Hepatocyte (in vitro differentiated cells): ENCODE measurements around the gene ASB6. TPM values are rescaled to one million over a fixed set of nuclear protein-coding genes. Genes with fewer than 3 reads are reported as not detected.
A peak's percentile ranks its signal among the peaks of the same experiment; 100 is the strongest.

Experiments used
- DNase-seq: peaks from one replicate; pipeline ENCODE4 v3.0.0-alpha.2; 2016; ENCODE audit warnings: low spot score
- H2AFZ ChIP-seq: fragments of 200-600 bp; sonication (generic); 2 replicates; pipeline ENCODE4 v1.6.0; 2016; ENCODE audit warnings: antibody characterized with exemption, mild to moderate bottlenecking
- H3K27ac ChIP-seq: fragments of 200-600 bp; sonication (generic); 2 replicates; pipeline ENCODE4 v1.5.1; 2016; ENCODE audit warnings: mild to moderate bottlenecking
- H3K27me3 ChIP-seq: fragments of 200-600 bp; sonication (generic); 2 replicates; pipeline ENCODE4 v1.6.1; 2016
- H3K36me3 ChIP-seq: fragments of 200-600 bp; sonication (generic); replicated peaks from 2 replicates; pipeline ENCODE4 v1.5.1; 2016; ENCODE audit warnings: low read depth; ENCODE audit not compliant: insufficient read depth
- H3K4me1 ChIP-seq: fragments of 200-600 bp; sonication (generic); 2 replicates; pipeline ENCODE4 v1.5.1; 2016; ENCODE audit warnings: mild to moderate bottlenecking, moderate library complexity; ENCODE audit not compliant: insufficient read depth
- H3K4me2 ChIP-seq: fragments of 200-600 bp; sonication (generic); 2 replicates; pipeline ENCODE4 v1.6.0; 2016
- H3K4me3 ChIP-seq: fragments of 200-600 bp; sonication (generic); 2 replicates; pipeline ENCODE4 v1.5.1; 2016; ENCODE audit warnings: mild to moderate bottlenecking
- H3K79me2 ChIP-seq: fragments of 200-600 bp; sonication (generic); 2 replicates; pipeline ENCODE4 v1.6.0; 2017; ENCODE audit warnings: mild to moderate bottlenecking
- H3K9me2 ChIP-seq: fragments of 200-600 bp; sonication (generic); replicated peaks from 2 replicates; pipeline ENCODE4 v1.6.0; 2017; ENCODE audit warnings: mild to moderate bottlenecking; ENCODE audit not compliant: insufficient read depth
- H3K9me3 ChIP-seq: fragments of 200-600 bp; sonication (generic); 2 replicates; pipeline ENCODE4 v1.5.1; 2016; ENCODE audit warnings: low read depth, mild to moderate bottlenecking
- H4K20me1 ChIP-seq: fragments of 200-600 bp; sonication (generic); 2 replicates; pipeline ENCODE4 v1.6.0; 2016; ENCODE audit warnings: mild to moderate bottlenecking; ENCODE audit not compliant: insufficient read depth, poor library complexity, severe bottlenecking
- EZH2 ChIP-seq: fragments of 200-600 bp; sonication (generic); IDR thresholded peaks from 2 replicates; pipeline ENCODE4 v1.6.1; 2016; ENCODE audit warnings: antibody characterized with exemption, mild to moderate bottlenecking, borderline replicate concordance
- EZH2phosphoT487 ChIP-seq: fragments of 200-600 bp; sonication (generic); IDR thresholded peaks from one replicate; pipeline ENCODE4 v1.6.1; 2018; ENCODE audit warnings: antibody characterized with exemption, mild to moderate bottlenecking, low read depth, moderate library complexity; ENCODE audit not compliant: unreplicated experiment, severe bottlenecking
- WGBS: methylation state at CpG from one replicate; pipeline ENCODE4 v1.1.6; 2016; ENCODE audit warnings: low lambda C conversion rate; ENCODE audit errors: missing lambda C conversion rate; 5-methylcytosine and 5-hydroxymethylcytosine counted together
- polyA plus RNA-seq: library from polyadenylated mRNA; unstranded; fragments of >200 nt; fragmentation: Nextera tagmentation; extraction: Ambion mirVana; gene quantifications from 2 replicates; pipeline ENCODE4 v1.2.1, GENCODE V29; 2016
- total RNA-seq: library from RNA; depleted of rRNA; stranded (reverse); fragments of >200 nt; gene quantifications from 2 replicates; pipeline ENCODE4 v1.2.3, GENCODE V29; 2014
- TF ChIP-seq, protein P1 (sequence below): fragments of 200-600 bp; sonication (generic); IDR thresholded peaks from 2 replicates; pipeline ENCODE4 v1.5.1; 2016; ENCODE audit warnings: antibody characterized with exemption, mild to moderate bottlenecking; ENCODE audit not compliant: poor library complexity

Gene ASB6
- total and polyA plus RNA-seq, 2 experiments from 2014 or later, result 14.2 to 15.5 TPM

GRCh38 chr9:129647635-129648034 lies 5.7 kb upstream of the ASB6 start:
- Histone ChIP-seq H3K27ac (no peak overlapping the region), H3K4me3 (no peak overlapping the region), H3K79me2 (no peaks in the 10 kb centered on the region), H3K4me2 (no peak overlapping the region), H4K20me1 (no peaks in the 10 kb centered on the region), H3K9me2 (no peaks in the 10 kb centered on the region), H3K4me1 (peaks cover 5% of the 10 kb centered on the region), H3K36me3 (no peaks in the 10 kb centered on the region), H3K9me3 (no peaks in the 10 kb centered on the region), H2AFZ (no peak overlapping the region), H3K27me3 (no peaks in the 10 kb centered on the region)
- TF ChIP-seq EZH2phosphoT487 (no peak), EZH2 (no peak)
- TF ChIP-seq, protein P1, sequence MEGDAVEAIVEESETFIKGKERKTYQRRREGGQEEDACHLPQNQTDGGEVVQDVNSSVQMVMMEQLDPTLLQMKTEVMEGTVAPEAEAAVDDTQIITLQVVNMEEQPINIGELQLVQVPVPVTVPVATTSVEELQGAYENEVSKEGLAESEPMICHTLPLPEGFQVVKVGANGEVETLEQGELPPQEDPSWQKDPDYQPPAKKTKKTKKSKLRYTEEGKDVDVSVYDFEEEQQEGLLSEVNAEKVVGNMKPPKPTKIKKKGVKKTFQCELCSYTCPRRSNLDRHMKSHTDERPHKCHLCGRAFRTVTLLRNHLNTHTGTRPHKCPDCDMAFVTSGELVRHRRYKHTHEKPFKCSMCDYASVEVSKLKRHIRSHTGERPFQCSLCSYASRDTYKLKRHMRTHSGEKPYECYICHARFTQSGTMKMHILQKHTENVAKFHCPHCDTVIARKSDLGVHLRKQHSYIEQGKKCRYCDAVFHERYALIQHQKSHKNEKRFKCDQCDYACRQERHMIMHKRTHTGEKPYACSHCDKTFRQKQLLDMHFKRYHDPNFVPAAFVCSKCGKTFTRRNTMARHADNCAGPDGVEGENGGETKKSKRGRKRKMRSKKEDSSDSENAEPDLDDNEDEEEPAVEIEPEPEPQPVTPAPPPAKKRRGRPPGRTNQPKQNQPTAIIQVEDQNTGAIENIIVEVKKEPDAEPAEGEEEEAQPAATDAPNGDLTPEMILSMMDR, result no peak
- 100% methylated on average over 4 of the region's 10 CpGs for WGBS
- no peak for DNase-seq

- Histone ChIP-seq H3K27me3 (no peaks in the 10 kb centered on the region), H2AFZ (no peak overlapping the region), H3K9me2 (no peaks in the 10 kb centered on the region), H3K36me3 (no peaks in the 10 kb centered on the region), H3K4me3 (no peak overlapping the region), H3K4me2 (no peak overlapping the region), H3K27ac (no peak overlapping the region), H4K20me1 (no peaks in the 10 kb centered on the region), H3K4me1 (peaks cover 8% of the 10 kb centered on the region), H3K9me3 (no peaks in the 10 kb centered on the region), H3K79me2 (peaks cover 2% of the 10 kb centered on the region)
- 86% methylated on average over 7 of the region's 7 CpGs for WGBS
- DNase-seq, result no peak
- TF ChIP-seq, protein P1, result no peak
- TF ChIP-seq EZH2phosphoT487 (no peak), EZH2 (no peak)
These were observed 4.7 kb upstream of the ASB6 start for GRCh38 chr9:129646654-129647053.

GRCh38 chr9:129646252-129646651 lies 4.3 kb upstream of the ASB6 start:
- peaks cover 2% of the 10 kb centered on the region for H4K20me1 ChIP-seq
- no peak overlapping the region for H3K27ac ChIP-seq
- no peak overlapping the region for H3K4me2 ChIP-seq
- peaks cover 9% of the 10 kb centered on the region for H3K4me1 ChIP-seq
- WGBS, result 88% methylated on average over 12 of the region's 12 CpGs
- H3K4me3 ChIP-seq, result no peak overlapping the region
- H2AFZ ChIP-seq, result no peak overlapping the region
- DNase-seq, result no peak
- no peaks in the 10 kb centered on the region for H3K9me2 ChIP-seq
- no peaks in the 10 kb centered on the region for H3K36me3 ChIP-seq
- peaks cover 6% of the 10 kb centered on the region for H3K79me2 ChIP-seq
- H3K27me3 ChIP-seq, result no peaks in the 10 kb centered on the region
- H3K9me3 ChIP-seq, result no peaks in the 10 kb centered on the region
- TF ChIP-seq EZH2 (no peak), EZH2phosphoT487 (no peak)
- TF ChIP-seq, protein P1, result no peak

GRCh38 chr9:129644902-129645301 lies 3.0 kb upstream of the ASB6 start:
- no peak for TF ChIP-seq EZH2
- no peaks in the 10 kb centered on the region for H3K27me3 ChIP-seq
- H3K4me2 ChIP-seq, result no peak overlapping the region
- H4K20me1 ChIP-seq, result peaks cover 8% of the 10 kb centered on the region
- H3K79me2 ChIP-seq, result peaks cover 19% of the 10 kb centered on the region
- DNase-seq, result no peak
- 74% methylated on average over 17 of the region's 17 CpGs for WGBS
- H3K27ac ChIP-seq, result peak overlapping the region; percentile 61
- no peaks in the 10 kb centered on the region for H3K9me2 ChIP-seq
- no peak overlapping the region for H2AFZ ChIP-seq
- H3K9me3 ChIP-seq, result no peaks in the 10 kb centered on the region
- H3K4me1 ChIP-seq, result peaks cover 18% of the 10 kb centered on the region
- H3K4me3 ChIP-seq, result no peak overlapping the region
- H3K36me3 ChIP-seq, result no peaks in the 10 kb centered on the region
